Mucosa of descending colon (tissue), 3 donors: ENCODE data around the gene PXMP2. TPM values are rescaled to one million over a fixed set of nuclear protein-coding genes. Genes with fewer than 3 reads are reported as not detected.

Experiments used
- ATAC-seq: fragments of 200-7000 bp; cut with Tn5 transposase; one replicate; pipeline ENCODE4 v1.9.1; 2020; ENCODE audit warnings: mild to moderate bottlenecking, moderate library complexity
- DNase-seq, 3 donors: peaks; one replicate each; pipeline ENCODE4 v3.0.0-alpha.2; 2020
- H3K36me3 ChIP-seq: fragments of 200-600 bp; one replicate; pipeline ENCODE4 v1.8.0; 2021; ENCODE audit warnings: low read depth, mild to moderate bottlenecking
- H3K4me1 ChIP-seq: fragments of 200-600 bp; one replicate; pipeline ENCODE4 v1.8.0; 2021; ENCODE audit warnings: low read depth, mild to moderate bottlenecking
- H3K4me3 ChIP-seq: fragments of 200-600 bp; one replicate; pipeline ENCODE4 v1.8.0; 2021; ENCODE audit warnings: mild to moderate bottlenecking
- H3K9me3 ChIP-seq: fragments of 200-600 bp; one replicate; pipeline ENCODE4 v1.8.0; 2021; ENCODE audit warnings: mild to moderate bottlenecking
- intact Hi-C, 2 donors: fragments of 100-400 bp; cut with DNase I in 1 of 2; cut with micrococcal nuclease in 1 of 2; formaldehyde crosslinking; loops; one replicate each; pipeline versions ENCODE4 v1.11.0 to v1.11.1; 2022; cut with DNase I, micrococcal nuclease
- total RNA-seq, 3 donors: library from RNA; stranded (reverse); fragmentation: NEBNext Ultra II Directional in 2 of 3; extraction: Animal tissue kit (Norgen Biotek cat#: 25700) in 2 of 3; gene quantifications; one replicate each; pipeline versions ENCODE4 v1.2.1 to v1.2.4, GENCODE V29; 2021 to 2023
- TF ChIP-seq, protein P1 (sequence below): fragments of 200-600 bp; IDR thresholded peaks from one replicate; pipeline ENCODE4 v1.8.0; 2022; ENCODE audit warnings: antibody characterized with exemption, mild to moderate bottlenecking
- donor health status: DM: no; HTN: no; CAD: no; lungs with moderate emphysema.
- donor health status: DM: no; HTN: no; CAD: no.
- donor health status: DM: no; HTN: yes; CAD: no.

Gene PXMP2
- total RNA-seq, 3 donors from 2014 or later, result 52.1 to 141 (median 66.3) TPM

DNA sequence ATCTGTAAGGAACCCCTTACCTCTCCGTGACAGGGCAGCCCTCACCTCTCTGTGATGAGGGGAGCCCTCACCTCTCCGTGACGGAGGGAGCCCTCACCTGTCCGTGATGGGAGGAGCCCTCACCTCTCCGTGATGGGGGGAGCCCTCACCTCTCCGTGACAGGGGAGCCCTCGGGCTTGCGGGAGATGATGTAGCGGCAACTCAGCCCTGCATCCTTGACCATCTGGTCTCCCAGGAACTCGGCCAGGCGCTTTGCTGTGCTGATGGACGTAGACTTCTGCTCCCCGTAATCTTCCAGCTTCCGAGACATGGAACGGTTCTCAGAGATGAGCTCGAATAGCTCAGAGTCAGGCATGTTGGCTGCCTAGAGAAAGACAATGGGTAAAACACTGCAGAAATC lies 28.2 kb upstream of the PXMP2 start:
- Histone ChIP-seq H3K36me3 (peaks cover 5% of the 10 kb centered on the region), H3K4me1 (no peaks in the 10 kb centered on the region), H3K4me3 (no peak overlapping the region), H3K9me3 (no peaks in the 10 kb centered on the region)
- intact Hi-C loops, result no loop called here
- TF ChIP-seq, protein P1, sequence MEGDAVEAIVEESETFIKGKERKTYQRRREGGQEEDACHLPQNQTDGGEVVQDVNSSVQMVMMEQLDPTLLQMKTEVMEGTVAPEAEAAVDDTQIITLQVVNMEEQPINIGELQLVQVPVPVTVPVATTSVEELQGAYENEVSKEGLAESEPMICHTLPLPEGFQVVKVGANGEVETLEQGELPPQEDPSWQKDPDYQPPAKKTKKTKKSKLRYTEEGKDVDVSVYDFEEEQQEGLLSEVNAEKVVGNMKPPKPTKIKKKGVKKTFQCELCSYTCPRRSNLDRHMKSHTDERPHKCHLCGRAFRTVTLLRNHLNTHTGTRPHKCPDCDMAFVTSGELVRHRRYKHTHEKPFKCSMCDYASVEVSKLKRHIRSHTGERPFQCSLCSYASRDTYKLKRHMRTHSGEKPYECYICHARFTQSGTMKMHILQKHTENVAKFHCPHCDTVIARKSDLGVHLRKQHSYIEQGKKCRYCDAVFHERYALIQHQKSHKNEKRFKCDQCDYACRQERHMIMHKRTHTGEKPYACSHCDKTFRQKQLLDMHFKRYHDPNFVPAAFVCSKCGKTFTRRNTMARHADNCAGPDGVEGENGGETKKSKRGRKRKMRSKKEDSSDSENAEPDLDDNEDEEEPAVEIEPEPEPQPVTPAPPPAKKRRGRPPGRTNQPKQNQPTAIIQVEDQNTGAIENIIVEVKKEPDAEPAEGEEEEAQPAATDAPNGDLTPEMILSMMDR, result no peak
- no peak for ATAC-seq
- no peak for DNase-seq

DNA sequence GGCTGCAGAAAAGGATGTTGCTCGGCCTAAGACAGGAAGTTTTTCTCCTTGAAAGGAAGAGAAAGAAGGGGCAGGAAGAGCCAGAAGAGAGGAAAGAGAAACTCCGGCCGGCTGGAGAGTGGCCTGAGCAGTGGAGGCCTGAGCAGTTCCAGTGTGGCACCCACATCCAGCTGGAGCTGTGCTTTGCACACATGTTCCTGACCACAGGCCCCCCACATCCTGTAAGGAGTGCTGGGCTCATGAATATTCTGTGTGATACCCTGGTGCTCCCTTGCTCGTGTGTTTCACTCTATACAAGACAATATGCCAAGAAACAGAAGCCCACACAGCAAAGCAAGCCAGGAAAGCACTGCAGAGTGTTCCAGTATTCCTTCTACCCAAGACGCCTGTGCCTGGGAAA lies 27.3 kb upstream of the PXMP2 start:
- ATAC-seq (no peak), DNase-seq (no peak)
- peaks cover 5% of the 10 kb centered on the region for H3K36me3 ChIP-seq

DNA sequence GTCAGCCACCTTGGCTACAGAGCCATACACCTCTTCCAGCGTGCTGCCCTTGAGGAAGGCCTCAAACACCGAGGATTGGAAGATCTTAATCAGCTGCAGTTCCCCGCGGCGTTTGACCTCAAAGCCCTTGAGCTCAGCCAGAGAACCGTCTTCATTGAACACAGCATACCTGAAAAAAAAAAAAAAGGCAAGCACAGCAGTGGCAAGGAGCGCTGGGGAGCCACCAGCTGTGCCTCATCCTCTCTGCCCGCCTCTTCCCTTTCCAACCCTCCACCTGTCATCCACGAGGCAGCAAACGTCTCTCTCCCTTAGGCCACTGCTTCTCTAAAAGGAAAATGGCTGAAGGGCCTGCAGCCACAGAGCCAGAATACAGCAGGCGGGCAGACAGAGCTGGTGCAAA lies 26.4 kb upstream of the PXMP2 start:
- DNase-seq, result no peak
- TF ChIP-seq, protein P1, result no peak
- Histone ChIP-seq H3K4me3 (no peak overlapping the region), H3K9me3 (no peaks in the 10 kb centered on the region), H3K36me3 (peaks cover 5% of the 10 kb centered on the region), H3K4me1 (no peaks in the 10 kb centered on the region)
- no peak for ATAC-seq
- intact Hi-C loops, result no loop called here

More for the DNA sequence above, 27.3 kb upstream of the PXMP2 start:
- no peaks in the 10 kb centered on the region for H3K9me3 ChIP-seq
- TF ChIP-seq, protein P1, result no peak
- no peaks in the 10 kb centered on the region for H3K4me1 ChIP-seq
- H3K4me3 ChIP-seq, result no peak overlapping the region
- intact Hi-C loops, result no loop called here

DNA sequence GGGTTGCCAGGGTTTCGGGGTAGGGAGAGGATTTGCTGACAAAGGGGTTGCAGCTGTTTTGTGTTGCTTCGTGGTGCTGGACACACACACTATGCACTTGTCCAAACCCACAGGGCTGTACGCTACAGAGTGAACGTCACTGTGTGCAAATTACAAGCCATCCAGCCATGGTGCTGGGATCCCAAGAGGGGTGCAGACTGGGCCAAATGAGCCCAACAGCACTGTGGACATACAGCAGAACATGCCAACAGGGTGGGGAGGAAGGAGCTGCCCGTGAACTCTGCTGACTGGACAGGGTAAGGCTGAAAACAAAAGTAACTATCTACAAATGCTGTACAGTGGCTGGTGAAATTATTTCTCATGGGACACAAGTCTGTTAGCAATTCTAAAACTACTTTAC lies 25.4 kb upstream of the PXMP2 start:
- ATAC-seq (no peak), DNase-seq (no peak)
- no peak overlapping the region for H3K4me3 ChIP-seq
- no peaks in the 10 kb centered on the region for H3K9me3 ChIP-seq
- intact Hi-C loops, result no loop called here
- H3K4me1 ChIP-seq, result no peaks in the 10 kb centered on the region
- TF ChIP-seq, protein P1, result no peak
- H3K36me3 ChIP-seq, result peaks cover 5% of the 10 kb centered on the region

DNA sequence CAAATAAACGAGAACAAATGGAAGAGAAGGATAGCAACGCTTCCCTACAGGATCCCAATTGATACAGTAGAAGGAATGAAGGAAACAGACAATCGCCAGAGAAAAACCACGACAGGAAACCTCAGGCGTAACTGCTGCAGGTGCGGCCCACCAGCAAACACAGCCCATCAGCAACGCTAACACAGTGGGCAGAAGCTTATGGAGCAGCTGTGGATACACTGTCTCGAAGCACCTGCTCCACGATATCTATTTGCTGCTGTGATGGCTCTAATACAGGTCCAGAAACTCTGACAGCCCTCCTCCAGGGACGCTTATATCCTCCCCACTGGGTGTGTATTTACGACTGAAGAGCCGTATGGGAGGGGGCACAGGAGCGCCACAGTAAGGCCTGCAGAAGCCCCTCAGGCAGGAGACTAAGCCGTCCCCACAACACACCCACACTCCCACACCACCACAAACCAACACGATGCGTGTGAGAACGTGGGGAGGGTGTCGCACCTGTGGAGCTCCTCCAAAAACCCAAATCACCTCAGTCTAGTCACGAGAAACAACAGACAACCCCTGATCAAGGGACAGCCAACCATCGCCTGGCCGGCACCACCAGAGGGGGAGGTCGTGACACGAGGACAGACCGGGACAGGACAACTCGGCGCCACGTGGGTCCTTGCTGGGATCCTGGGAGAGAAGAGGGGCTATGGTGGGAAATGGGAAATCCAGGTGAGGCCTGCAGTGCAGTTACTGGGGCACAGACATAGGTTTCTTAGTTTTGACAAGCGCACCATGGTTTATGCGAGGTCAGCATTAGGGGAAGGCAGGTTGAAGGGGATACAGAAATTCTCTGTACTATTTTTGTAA lies 24.3 kb upstream of the PXMP2 start:
- intact Hi-C loops, result no loop called here
- no peak for ATAC-seq

More for the DNA sequence above, 24.3 kb upstream of the PXMP2 start:
- Histone ChIP-seq H3K4me1 (no peaks in the 10 kb centered on the region), H3K9me3 (no peaks in the 10 kb centered on the region), H3K36me3 (peaks cover 5% of the 10 kb centered on the region), H3K4me3 (no peak overlapping the region)
- no peak for DNase-seq
- TF ChIP-seq, protein P1, result no peak
